Stimulated activated CD8-positive, alpha-beta memory T cell treated with anti-CD3 and anti-CD28 coated beads, Interleukin-4, amount 100 ng/mL, for 24 hours (primary cell): Measurements from ENCODE around the gene OSBPL9.

Experiments used
- DNase-seq: peaks from one replicate; pipeline ENCODE4 v3.0.0-alpha.2; 2020; ENCODE audit warnings: low read depth

OSBPL9 gene, protein sequence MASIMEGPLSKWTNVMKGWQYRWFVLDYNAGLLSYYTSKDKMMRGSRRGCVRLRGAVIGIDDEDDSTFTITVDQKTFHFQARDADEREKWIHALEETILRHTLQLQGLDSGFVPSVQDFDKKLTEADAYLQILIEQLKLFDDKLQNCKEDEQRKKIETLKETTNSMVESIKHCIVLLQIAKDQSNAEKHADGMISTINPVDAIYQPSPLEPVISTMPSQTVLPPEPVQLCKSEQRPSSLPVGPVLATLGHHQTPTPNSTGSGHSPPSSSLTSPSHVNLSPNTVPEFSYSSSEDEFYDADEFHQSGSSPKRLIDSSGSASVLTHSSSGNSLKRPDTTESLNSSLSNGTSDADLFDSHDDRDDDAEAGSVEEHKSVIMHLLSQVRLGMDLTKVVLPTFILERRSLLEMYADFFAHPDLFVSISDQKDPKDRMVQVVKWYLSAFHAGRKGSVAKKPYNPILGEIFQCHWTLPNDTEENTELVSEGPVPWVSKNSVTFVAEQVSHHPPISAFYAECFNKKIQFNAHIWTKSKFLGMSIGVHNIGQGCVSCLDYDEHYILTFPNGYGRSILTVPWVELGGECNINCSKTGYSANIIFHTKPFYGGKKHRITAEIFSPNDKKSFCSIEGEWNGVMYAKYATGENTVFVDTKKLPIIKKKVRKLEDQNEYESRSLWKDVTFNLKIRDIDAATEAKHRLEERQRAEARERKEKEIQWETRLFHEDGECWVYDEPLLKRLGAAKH

DNA sequence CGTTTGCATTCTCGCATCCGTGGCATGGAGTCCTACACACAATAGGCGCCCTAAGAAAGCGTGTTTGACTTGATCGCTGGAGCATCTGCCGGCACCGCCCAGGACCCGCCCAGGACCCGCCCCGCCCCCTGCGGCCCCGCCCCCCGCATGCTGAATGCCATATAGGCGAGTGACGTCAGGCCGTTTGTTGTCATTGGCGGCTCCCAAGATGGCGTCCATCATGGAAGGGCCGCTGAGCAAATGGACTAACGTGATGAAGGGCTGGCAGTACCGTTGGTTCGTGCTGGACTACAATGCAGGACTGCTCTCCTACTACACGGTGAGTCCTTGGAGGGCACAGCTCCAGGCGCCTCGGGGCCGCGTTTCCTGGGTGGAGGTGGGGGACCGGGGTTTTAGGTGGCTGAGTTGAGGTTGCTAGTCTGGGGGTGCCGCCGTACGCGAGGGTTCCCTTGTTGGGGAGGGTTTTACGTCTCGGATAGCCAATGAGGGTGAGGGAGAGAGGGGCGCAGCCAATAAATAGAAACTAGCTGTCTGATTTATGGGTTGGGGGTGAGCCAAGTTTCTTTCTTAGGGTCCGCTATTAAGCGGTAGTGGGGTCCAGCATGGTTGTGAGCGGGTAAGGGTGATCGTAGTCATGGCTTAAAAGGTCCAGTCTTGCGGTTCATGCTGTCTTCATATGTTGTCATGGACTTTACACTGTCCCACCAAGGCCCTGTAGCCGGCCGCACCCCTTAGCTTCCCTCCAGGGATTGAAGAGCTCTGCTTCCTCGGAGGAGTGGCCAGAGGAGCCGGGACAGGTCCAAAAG lies at the start of gene OSBPL9:
OSBPL9 (plus strand) TSS at position 190 of the 806 bp plus-strand sequence; CDS start at position 209, 19 bp downstream.
- peak; percentile 78 for DNase-seq

DNA sequence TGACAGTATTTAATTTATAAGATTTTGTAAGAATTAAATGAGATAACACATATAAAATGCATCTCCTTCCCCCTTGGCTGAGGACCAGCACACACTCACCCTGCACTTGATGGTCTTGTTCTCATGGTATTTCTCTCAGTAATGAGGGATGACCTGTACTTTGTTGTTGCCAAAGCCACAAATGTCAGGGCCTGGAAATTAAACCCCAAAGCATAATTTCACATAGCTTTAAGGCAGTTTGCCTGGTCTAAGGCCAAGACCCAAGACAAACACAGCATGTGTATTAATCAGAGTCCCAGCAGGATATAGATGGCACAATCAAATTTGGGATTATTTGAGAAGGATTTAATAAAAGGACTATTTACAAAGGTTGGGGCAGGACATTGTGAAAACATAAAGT lies 49.2 kb upstream of the OSBPL9 start:
- no peak for DNase-seq

DNA sequence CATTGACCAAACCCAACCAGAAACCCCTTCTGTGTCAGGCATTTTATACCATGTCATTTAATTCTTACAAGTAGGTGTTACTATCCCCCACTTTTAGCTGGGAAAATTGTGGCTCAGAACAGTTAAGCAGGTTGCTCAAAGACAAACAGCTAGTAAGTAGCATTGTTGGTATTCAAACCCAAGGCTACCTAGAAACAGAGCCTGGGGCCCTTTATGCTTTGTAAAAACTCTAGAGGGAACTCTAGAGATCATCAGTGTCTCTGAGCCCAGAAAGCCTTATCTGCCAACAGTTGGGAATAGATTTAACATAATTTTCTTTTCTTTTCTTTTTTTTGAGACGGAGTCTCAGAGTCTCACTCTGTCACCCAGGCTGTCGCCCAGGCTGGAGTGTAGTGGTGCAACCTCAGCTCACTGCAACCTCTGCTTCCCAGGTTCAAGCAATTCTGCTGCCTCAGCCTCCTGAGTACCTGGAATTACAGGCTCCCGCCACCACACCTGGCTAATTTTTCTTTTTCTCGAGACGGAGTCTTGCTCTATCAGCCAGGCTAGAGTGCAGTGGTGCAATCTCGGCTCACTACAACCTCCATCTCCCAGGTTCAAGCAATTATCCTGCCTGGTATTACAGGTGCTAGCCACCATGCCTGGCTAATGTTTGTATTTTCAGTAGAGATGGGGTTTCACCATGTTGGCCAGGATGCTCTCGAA lies 48.5 kb upstream of the OSBPL9 start:
- no peak for DNase-seq

DNA sequence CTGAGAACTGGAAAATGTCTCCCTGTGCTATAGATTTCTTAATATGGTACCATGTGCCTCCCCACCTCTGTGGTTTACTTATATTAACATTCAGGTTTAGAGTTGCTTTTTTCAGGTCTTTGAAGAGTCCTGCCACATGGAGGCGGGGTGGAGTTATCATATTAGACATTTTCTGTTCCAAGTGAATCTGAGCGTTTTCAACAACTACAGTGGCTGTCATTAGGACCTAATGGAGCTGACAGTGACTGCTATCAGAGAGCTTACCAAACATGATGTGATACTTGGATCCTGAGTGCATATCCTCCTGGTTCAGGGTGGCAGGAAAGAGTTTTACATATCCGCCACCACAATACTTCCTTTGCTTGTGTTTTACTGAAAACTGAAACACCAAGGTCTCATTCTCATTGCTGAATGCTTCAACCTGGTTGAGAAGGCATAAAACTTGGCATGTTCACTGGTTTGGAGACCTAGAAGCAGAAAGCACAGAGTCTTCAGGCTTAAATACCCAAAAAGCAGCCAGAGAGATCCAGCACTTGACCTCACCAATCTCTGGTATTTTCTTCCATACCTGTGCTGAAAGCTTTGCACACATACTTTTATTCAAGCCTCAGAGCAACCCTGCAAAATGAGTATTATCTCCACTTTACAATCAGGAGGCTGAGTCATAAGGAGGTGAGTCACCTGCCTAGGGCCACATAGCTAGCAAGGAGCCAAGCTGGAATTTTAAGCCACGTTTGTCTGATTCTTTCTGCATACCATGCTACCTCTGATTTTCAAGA lies 47.4 kb upstream of the OSBPL9 start:
- no peak for DNase-seq

DNA sequence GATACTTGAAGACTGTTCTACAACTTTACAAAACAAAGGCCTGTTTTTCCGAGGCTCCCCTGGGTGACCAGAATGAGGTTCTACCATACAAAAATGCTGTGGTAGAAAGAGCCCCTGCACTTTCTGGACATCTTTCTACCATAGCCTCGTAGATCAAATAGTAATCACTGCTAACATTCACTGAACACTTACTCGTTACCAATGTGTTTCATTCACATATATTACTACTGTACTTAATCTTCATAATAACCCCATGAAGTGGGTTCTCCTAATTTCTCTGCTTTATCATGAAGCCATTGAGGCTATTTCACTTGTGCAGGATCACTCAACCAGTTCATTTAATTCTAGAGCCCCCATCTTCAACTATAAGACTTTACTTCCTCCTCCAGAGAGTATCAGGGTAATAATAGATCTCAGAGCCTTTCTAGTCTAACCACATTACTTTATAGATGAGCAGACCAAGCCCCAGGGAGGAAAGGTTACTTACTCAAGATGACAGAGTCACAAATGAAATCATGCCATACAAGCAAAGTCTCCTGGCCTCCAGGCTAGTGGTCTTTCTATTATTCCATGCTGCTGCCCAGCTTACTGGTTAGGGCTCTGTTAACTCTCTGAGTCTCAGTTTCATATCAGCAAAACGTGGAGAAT lies 46.7 kb upstream of the OSBPL9 start:
- no peak for DNase-seq

DNA sequence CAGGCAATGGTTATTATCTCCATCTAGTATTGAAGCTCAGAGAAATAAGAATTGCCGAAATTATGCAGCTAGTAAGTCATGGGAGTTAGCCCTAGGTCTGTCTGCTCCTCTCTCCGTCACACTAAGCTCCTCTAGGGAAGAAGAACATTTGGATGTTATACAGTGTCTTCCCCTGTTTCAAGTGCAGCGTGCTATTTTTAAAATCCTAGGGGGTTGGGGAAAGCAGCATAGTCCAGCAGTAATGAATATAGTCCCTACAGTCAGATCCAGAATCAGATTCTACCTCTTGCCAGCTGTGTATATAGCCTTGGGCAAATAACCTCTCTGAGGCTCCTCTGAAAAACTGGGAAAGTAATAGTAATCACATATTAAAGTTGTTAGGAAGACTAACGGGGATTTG lies 44.5 kb upstream of the OSBPL9 start:
- DNase-seq = no peak

DNA sequence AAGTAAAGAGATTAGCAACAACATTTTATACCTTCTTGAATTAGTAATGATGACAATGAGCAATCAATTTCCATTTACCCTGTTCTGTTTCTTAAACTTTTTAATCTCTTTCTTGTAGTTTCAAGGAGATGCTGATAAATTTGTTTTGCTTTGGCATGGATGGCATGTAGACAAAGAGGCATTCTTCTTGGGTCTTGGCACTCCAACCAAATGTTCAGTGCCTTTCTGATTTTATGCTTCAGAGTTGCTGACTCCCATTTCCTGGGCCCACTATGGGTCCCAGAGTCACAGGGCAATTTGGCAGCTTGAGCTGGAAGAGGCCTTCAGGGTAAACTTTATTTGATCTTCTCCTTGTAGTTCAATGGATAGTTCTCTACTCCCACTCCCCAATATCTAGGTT lies 42.1 kb upstream of the OSBPL9 start:
- DNase-seq = no peak

DNA sequence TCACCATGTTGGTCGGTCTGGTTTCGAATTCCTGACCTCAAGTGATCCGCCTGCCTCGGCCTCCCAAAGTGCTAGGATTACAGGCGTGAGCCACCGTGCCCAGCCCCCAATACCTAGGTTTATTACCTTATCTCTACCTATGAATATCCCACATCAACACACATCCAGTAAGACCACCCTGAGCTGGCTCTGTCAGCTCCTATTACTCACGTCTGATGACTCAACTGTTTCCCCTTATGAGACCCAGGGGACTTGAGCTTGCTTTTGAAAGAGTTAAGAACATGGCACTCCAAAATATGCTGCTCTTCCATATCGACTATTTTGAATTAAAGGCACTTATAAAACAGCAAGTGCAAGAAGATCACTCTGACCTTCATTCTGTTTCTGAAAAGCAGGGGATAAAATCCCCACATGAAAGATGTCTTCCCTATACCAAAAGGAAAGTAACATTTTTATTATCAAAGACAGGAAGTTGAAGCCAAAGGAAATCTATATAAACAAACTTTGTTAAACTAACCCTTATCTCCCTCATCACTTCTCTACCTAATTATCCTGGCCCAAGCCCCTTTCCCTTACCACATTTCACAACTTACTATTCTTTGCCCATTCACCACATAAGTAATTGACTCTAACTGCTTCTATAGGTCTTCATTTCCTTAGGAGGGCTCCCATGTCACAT lies 41.3 kb upstream of the OSBPL9 start:
- DNase-seq = no peak

DNA sequence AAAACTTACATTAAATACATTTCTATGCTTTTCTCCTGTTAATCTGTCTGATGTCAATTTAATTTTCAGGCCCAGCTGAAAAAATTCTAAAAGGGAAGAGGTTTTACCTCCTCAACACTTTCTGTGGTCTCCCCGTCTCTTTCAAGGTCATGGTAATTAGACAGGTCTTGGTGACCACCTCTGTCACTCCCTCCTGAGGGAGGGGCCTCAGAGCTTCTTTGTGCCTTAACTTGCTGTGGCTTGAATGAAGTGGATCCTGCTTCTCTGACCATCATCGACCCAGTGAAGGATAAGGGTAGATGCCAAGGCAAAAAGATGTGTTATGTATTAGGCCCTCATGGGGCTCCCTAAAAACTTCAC lies 40.8 kb upstream of the OSBPL9 start:
- DNase-seq = no peak

DNA sequence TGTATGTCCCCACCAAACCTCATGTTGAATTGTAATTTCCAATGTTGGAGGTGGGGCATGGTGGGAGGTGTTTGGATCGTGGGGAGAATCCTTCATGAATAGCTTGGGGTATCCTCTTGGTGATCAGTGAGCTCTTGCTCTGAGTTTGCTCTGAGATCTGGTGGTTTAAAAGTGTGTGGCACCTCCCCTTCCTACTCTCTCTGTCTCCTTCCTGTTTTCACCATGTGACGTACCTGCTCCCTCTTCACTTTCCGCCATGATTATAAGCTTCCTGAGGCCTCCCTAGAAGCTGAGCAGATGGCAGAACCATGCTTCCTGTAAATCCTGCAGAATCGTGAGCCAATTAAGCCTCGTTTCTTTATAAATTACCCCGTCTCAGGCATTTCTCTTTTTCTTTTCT lies 40.0 kb upstream of the OSBPL9 start:
- no peak for DNase-seq

DNA sequence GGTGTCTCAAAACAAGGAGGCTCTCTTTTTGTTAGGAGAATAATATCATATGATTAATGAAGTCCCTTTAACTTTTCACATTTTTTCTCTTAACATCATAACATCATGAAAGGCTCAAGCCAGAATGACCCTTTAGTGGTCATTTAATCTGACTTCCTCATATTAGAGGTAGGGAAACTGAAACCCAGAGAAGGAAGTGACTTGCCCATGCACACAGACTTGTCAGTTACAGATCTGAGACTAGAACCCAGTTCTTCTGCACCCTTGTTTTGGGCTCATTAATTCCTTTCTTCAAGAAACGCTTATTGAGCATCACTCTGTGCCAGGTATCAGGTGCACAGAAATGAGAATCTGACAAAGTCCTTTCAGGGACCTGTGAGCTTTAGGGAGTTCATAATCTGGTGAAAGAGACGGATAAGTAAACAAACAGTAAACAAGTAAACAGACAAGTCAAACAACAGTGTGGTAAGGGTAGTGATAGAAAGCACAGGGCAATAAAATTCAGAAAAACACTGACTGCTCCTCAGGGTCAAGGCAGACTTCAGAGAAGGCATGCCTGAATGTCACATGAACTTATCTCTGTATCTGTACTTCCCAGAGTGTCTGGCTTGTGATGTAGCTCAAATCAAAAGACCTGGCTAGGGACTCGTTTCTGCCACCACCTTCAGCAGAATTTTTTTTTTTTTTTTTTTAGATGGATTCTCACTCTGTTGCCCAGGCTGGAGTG lies 38.3 kb upstream of the OSBPL9 start:
- no peak for DNase-seq

DNA sequence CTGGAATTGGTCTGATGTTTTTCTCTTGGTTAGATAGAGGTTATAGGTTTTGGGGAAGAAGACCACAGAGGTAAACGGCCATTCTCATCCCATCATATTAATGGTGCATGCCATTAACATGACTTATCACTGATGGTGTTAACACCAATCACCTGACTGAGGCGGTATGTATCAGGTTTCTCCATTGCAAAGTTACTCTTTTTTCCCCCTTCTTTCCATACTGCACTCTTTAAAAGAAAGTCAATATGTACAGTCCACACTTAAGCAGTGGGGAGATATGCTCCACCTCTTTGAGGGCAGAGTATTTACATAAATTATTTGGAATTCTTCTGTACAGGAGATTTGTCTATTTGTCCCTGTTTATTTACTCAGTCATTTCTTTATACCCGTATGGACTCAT lies 35.7 kb upstream of the OSBPL9 start:
- DNase-seq = no peak

DNA sequence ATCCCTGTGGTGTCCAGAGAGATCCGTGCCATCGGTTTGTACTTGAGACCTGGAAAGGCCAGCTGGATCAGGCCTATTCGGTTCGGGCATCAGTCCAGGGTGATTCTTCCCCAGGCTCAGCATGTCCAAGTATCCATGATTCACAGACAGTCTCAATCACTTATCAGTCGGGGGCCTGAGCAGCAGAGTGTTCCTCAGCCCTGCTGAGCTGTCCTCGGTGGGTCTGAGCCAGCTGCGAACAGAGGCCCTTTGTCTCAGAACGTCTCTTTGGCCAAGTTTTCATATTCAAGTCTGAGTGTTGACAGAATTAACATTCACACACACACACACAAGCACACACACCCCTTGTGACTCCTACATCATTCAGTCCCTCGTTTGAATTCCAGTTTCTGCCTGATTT lies 33.4 kb upstream of the OSBPL9 start:
- DNase-seq = no peak

DNA sequence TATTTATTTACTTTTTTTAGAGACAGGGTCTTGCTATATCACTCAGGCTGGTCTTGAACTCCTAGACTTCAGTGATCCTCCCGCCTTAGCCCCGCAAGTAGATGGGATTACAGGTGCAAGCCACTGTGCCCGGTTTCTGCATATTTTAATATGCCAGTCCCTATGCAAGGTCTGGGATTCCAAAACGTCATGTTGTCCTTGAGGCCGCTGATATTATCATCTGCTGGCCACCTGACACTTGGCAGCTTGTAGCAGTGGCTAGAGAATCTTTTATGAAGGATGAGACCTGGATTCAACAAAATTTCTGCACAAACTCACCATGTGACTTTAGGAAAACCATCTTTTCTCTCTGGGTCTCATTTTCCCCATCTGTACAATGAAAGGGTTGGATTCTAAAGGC lies 32.9 kb upstream of the OSBPL9 start:
- no peak for DNase-seq

DNA sequence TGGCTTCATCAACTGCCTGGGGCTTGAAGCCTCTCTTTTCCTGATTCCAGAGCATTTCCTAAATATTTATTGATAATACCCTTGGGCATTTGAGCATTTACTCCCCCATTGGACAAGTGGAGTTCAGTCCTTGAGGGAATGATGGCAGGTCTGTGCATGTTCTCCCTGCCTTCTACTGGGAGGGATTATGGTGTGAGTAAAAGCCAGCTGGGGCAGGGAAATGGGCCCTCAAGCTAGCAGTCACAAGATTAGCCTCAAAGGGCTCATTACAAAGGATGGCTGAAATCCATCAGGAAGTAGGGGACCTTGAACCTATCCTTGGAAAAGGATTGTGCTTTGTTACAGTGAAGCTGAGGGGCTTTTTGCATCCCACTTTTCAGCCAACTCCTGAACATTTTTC lies 24.2 kb upstream of the OSBPL9 start:
- no peak for DNase-seq

DNA sequence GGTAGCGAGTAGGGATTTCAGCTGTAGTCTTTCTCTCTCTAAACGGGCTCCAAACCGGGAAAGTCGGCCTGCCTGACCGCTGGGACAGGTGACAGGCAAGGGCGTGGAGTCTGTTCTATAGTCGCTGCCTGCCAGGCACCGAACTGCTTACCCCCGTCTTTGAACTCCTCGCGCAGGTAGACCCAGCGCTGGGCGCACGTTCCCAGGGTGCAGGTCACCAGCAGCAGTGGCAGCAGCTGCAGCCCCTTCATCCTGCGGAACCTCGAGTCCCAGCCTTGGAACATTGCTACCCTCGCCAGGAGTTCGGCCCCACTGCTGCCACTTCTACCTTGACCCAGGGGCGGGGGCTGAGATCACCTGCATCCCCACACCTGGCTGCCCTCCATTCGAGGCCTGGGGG lies 22.2 kb upstream of the OSBPL9 start:
- no peak for DNase-seq

DNA sequence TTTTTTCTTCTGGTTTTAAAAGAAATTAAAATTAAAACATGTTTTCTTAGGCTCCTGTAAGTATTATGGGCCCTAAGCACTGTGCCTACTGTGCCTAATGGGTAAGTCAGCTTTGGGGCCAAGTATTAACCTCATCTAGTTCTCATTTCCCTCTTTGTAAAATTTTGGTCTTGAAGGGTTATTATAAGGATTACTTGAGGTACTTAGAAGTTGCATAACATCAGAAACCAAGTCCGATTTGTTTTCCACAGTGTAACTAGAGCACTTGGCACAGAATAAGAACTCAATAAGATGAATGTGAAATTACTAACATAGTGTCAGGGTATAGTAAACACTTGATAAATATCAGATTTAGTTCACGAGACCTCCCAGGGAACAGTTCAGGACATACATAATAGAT lies 16.4 kb upstream of the OSBPL9 start:
- no peak for DNase-seq

DNA sequence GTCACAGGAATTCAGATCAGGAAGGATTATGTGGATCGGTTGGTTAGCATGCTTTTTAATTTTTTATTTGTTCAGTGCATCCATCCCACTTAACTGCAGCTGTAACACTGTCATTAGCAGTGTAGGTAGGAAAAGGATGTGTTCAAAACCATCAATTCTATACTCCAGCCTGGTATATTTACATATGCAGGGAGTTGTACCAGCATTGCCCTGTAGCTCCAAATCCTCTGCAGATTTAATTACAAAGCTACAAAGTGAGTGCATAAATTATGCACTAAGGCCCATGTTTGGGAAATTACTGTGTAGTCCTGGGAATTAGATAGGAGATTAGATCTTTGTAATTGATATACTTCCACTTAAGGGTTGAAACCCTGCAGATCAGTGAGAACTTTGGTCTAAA lies 15.9 kb upstream of the OSBPL9 start:
- DNase-seq = no peak

DNA sequence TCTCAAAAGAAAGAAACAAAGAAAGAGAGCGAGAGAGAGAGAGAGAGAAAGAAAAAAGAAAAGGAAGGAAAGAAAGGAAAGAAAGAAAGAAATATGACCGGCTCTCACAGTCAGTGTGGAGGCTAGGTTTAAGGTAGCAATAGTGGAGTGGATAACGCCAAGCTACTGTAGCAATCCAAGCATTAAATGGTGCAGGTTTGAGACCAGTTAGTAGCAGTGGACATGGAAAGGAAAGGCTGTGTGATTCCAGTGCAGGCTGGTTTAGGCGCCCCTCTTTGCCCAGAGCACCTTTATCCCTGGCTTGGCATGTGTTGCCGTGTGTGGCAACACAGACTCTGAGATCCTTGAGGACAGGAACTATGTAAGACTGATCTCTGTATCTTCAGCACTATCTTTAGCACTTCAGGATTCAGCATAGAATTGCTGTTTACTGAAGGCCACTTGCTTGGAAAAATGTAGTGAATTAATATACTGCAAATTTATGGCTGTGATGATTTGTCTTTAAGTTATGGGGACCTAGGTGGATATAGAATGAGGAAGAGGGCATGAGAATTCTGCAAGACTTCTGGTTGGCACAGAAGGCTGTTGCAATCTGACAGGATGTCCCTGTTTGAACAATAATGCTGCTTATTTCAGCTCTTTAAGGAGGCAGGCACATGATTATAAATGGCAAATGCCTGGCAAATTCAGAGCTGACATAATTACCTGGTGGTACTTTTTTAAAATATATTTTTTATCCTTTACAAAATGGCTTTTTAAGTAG lies 10.8 kb upstream of the OSBPL9 start:
- DNase-seq = no peak
